ENCODE measurements around the gene TMEM54. TPM values are rescaled to one million over a fixed set of nuclear protein-coding genes. Genes with fewer than 3 reads are reported as not detected.

The TMEM54 gene
- total RNA-seq, 1 donor from 2014 or later: 0.66 TPM

DNA sequence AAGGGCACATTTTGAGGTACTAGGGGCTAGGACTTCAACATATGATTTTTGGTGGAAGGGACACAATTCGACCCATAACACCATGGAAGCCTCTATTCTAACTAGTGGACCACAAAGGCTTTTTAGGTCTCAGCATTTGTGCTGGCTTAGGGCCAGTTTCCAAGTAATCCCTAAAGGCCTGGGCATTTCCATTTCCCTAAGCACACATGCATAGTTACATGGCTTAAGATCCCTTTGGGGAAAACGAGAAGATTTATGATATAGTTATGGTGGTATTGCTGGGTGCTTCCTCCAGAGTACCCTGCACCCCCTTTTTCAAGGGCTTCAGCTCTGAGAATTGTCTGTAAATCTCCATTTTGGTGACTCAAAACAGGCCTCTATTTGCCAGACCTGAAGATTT is 28.2 kb upstream of the TMEM54 start:
- Mint-ChIP-seq H3K4me1 (ENCODE audit: low read depth) (peaks cover 16% of the 10 kb centered on the region), H3K4me3 (ENCODE audit: low read depth) (no peak overlapping the region), H3K9me3 (no peaks in the 10 kb centered on the region), H3K36me3 (ENCODE audit: low read depth) (peaks cover 13% of the 10 kb centered on the region), H3K27ac (no peak overlapping the region), H3K27me3 (ENCODE audit: low read depth) (peaks cover 28% of the 10 kb centered on the region)
- intact Hi-C loops (cut with micrococcal nuclease): no loop called here
- DNase-seq (ENCODE audit: low spot score): no peak

DNA sequence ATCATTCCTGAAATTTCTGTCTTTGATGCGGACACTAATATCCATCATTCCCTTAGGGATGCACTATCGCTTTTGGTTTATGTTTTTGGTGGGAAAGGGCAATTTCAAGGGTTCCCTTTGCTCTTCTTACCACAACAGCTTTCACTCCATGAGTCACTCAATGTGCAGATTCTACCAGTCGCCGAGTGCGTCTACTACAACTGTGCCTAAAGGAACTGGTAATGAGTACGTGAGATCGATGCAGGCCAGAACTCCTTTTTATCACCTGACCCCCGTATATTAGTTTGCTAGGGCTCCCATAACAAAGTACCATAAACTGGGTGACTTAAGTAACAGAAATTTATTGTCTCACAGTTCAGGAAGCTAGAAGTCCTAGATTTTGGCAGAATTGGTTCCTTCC is 27.5 kb upstream of the TMEM54 start:
- Mint-ChIP-seq H3K4me1 (ENCODE audit: low read depth) (peaks cover 12% of the 10 kb centered on the region), H3K27me3 (ENCODE audit: low read depth) (peaks cover 34% of the 10 kb centered on the region), H3K9me3 (no peaks in the 10 kb centered on the region), H3K36me3 (ENCODE audit: low read depth) (peaks cover 9% of the 10 kb centered on the region), H3K4me3 (ENCODE audit: low read depth) (no peak overlapping the region), H3K27ac (no peak overlapping the region)
- DNase-seq (ENCODE audit: low spot score): no peak
- intact Hi-C loops (cut with micrococcal nuclease): no loop called here

DNA sequence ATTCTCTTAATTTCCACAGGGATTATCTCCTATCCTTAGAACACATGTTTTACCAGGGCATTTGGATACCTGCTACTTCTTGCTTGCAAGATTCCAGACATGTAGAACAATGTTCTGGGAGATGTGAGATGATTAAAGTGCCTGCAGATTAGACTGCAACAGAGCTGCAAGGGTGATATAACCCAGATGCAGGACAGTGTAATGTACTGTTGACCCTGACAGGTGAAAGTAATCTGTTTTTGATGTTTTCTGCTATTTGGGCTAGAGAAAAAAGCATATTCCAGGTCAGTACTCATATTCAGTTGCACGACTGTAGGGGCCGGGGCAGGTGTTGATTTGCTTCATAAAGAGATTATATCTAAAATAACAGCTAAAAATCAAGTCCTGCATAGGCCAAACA is 27.1 kb upstream of the TMEM54 start:
- Mint-ChIP-seq H3K27ac (no peak overlapping the region), H3K36me3 (ENCODE audit: low read depth) (peaks cover 6% of the 10 kb centered on the region), H3K4me1 (ENCODE audit: low read depth) (peaks cover 10% of the 10 kb centered on the region), H3K9me3 (no peaks in the 10 kb centered on the region), H3K27me3 (ENCODE audit: low read depth) (peaks cover 38% of the 10 kb centered on the region), H3K4me3 (ENCODE audit: low read depth) (no peak overlapping the region)
- DNase-seq (ENCODE audit: low spot score): no peak
- intact Hi-C loops (cut with micrococcal nuclease): no loop called here

GRCh38 chr1:32927441-32927840 is 26.3 kb upstream of the TMEM54 start:
- Mint-ChIP-seq H3K4me1 (ENCODE audit: low read depth) (peaks cover 10% of the 10 kb centered on the region), H3K36me3 (ENCODE audit: low read depth) (peaks cover under 1% of the 10 kb centered on the region), H3K27ac (no peak overlapping the region), H3K27me3 (ENCODE audit: low read depth) (peaks cover 45% of the 10 kb centered on the region), H3K9me3 (no peaks in the 10 kb centered on the region), H3K4me3 (ENCODE audit: low read depth) (no peak overlapping the region)
- DNase-seq (ENCODE audit: low spot score): no peak
- intact Hi-C loops (cut with micrococcal nuclease): no loop called here

GRCh38 chr1:32926562-32926961 is 25.4 kb upstream of the TMEM54 start:
- H3K27me3 Mint-ChIP-seq (ENCODE audit: low read depth): peaks cover 45% of the 10 kb centered on the region
- no peak overlapping the region for H3K27ac Mint-ChIP-seq

DNA sequence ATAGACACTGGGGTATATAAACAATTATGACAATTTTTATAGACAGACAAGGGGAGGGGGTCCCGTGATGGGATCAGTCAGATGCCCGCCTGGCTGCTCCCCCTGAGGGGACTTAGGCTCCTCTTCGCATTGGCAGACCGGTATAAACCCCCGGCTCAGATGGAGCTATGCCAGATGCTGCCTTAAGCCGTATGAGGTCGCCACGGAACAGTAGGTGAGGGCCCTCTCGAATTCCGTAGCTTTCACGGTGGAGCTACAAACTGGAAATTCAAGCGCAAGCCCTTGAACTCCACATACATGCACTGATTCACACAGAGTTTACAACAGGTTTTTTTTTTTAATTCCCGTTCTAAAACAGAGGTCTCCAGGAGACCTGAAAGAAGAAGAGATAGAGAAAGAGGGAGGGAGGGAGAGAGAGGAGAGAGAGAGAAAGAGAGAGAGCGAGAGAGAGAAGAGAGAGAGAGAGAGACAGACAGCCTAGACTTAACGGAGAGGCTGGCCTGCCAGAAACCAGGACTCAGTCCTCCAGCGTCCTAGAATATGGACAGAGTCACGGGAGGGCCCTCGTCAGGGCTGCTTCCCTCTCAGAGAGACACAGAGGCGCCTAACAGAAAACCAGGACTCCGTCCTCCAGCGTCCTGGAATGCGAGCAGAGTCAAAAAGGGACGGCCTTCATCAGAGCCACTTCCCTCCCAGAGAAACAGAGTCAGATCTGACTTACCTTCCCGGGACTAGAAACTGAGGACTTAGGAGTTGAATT is 24.4 kb upstream of the TMEM54 start:
- H3K9me3 Mint-ChIP-seq: no peaks in the 10 kb centered on the region
- intact Hi-C loops (cut with micrococcal nuclease): no loop called here
- peaks cover 10% of the 10 kb centered on the region for H3K4me1 Mint-ChIP-seq (ENCODE audit: low read depth)
- peak overlapping the region; percentile 7 for H3K4me3 Mint-ChIP-seq (ENCODE audit: low read depth)
- no peaks in the 10 kb centered on the region for H3K36me3 Mint-ChIP-seq (ENCODE audit: low read depth)
- no peak for DNase-seq (ENCODE audit: low spot score)
- no peak overlapping the region for H3K27ac Mint-ChIP-seq
- H3K27me3 Mint-ChIP-seq (ENCODE audit: low read depth): peaks cover 45% of the 10 kb centered on the region

More at GRCh38 chr1:32926562-32926961, 25.4 kb upstream of the TMEM54 start:
- intact Hi-C loops (cut with micrococcal nuclease): no loop called here
- no peak overlapping the region for H3K4me3 Mint-ChIP-seq (ENCODE audit: low read depth)
- H3K36me3 Mint-ChIP-seq (ENCODE audit: low read depth): no peaks in the 10 kb centered on the region
- peaks cover 10% of the 10 kb centered on the region for H3K4me1 Mint-ChIP-seq (ENCODE audit: low read depth)
- no peak for DNase-seq (ENCODE audit: low spot score)
- no peaks in the 10 kb centered on the region for H3K9me3 Mint-ChIP-seq

GRCh38 chr1:32924881-32925344 is 23.7 kb upstream of the TMEM54 start:
- H3K4me3 Mint-ChIP-seq (ENCODE audit: low read depth): no peak overlapping the region
- H3K4me1 Mint-ChIP-seq (ENCODE audit: low read depth): peaks cover 14% of the 10 kb centered on the region
- H3K27ac Mint-ChIP-seq: no peak overlapping the region
- DNase-seq (ENCODE audit: low spot score): no peak
- no peaks in the 10 kb centered on the region for H3K9me3 Mint-ChIP-seq
- H3K36me3 Mint-ChIP-seq (ENCODE audit: low read depth): no peaks in the 10 kb centered on the region
- intact Hi-C loops (cut with micrococcal nuclease): no loop called here
- H3K27me3 Mint-ChIP-seq (ENCODE audit: low read depth): peaks cover 45% of the 10 kb centered on the region

DNA sequence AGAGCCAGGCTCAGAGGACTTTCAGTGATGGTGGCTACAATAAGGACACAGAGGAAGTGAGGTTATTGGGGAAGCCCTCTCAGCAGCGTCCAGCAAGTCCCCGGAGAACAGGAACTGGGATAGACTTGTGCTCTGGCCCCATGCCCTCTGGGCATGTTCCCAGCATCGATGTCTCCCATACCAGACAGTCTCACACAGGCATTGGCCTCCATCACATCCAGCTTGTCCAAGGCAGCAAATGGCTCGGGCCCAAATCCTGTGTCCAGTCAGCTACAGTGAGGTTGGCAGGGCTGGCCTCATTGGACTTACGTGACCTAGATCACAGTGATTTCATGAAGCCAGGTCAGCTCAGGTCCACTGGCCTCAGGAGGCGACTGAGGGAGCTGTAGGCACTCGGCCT is 19.6 kb upstream of the TMEM54 start:
- H3K9me3 Mint-ChIP-seq: no peaks in the 10 kb centered on the region
- peaks cover 24% of the 10 kb centered on the region for H3K4me1 Mint-ChIP-seq (ENCODE audit: low read depth)
- intact Hi-C loops (cut with micrococcal nuclease): no loop called here
- no peak for DNase-seq (ENCODE audit: low spot score)
- H3K36me3 Mint-ChIP-seq (ENCODE audit: low read depth): no peaks in the 10 kb centered on the region
- H3K27me3 Mint-ChIP-seq (ENCODE audit: low read depth): peaks cover 41% of the 10 kb centered on the region
- no peak overlapping the region for H3K27ac Mint-ChIP-seq
- H3K4me3 Mint-ChIP-seq (ENCODE audit: low read depth): no peak overlapping the region

DNA sequence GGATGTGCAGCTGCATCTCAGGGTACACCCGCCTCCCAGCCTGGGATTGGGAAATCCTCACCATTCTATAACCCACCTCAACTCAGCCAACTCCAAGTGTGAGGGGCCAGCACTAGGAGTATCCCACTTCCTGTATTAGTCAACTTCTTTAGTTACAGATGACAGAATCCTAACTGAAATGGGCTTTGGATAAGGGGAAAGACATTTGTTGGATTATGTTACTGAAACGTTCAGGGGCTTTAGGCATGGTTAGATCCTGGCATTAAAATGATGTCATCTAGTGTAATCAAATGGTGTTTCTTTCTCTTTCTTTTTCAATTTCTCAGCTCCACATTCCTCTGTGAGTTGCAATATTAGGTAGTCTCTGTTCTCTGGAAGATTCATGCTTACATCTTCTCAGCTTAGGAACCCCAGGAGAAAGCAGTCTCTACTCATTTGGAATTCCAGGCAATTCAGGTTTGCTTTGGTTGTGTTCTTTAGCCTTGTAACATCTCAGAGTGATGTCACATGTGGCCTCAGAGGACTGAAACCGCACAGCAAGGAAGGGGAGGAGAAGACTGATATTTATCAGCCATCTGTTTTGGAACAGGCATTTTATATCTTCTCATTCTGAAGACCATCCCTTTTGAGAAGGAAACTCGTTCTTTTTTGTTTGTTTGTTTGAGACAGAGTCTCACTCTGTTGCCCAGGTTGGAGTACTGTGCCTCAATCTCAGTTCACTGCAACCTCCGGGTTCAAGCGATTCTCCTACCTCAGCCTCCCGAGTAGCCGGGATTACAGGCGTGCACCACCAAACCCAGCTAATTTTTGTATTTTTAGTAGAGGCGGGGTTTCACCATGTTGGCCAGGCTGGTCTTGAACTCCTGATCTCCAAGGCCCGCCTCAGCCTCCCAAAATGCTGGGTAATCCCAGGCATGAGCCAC is 18.9 kb upstream of the TMEM54 start:
- Mint-ChIP-seq H3K27ac (no peak overlapping the region), H3K27me3 (ENCODE audit: low read depth) (peaks cover 34% of the 10 kb centered on the region), H3K4me3 (ENCODE audit: low read depth) (no peak overlapping the region), H3K36me3 (ENCODE audit: low read depth) (no peaks in the 10 kb centered on the region), H3K4me1 (ENCODE audit: low read depth) (peaks cover 17% of the 10 kb centered on the region), H3K9me3 (no peaks in the 10 kb centered on the region)
- DNase-seq (ENCODE audit: low spot score): no peak
- intact Hi-C loops (cut with micrococcal nuclease): no loop called here

- no peak for DNase-seq (ENCODE audit: low spot score)
- Mint-ChIP-seq H3K4me1 (ENCODE audit: low read depth) (peaks cover 14% of the 10 kb centered on the region), H3K27me3 (ENCODE audit: low read depth) (peaks cover 22% of the 10 kb centered on the region), H3K27ac (no peak overlapping the region), H3K36me3 (ENCODE audit: low read depth) (no peaks in the 10 kb centered on the region), H3K4me3 (ENCODE audit: low read depth) (no peak overlapping the region), H3K9me3 (no peaks in the 10 kb centered on the region)
- intact Hi-C loops (cut with micrococcal nuclease): no loop called here
These were observed 17.0 kb upstream of the TMEM54 start for GRCh38 chr1:32918179-32918578.

DNA sequence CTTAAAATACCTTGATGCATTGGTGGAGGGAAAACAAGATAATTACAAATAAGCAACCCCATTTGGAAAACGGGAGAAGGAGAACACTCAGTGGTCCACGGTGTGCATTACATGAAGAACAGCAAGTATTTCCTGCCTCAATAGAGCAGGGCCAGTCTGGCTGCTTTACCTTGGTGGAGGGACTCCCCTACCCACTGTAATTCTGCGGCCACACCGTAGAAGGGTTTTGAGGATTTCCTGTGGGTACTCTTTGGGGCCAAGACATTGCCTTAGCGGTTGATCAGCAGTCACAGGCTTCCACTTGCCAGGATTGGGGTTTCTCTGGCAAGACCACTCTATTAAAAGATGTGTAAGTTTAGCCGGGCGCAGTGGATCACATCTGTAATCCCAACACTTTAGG is 16.3 kb upstream of the TMEM54 start:
- no peak overlapping the region for H3K27ac Mint-ChIP-seq
- peaks cover 17% of the 10 kb centered on the region for H3K27me3 Mint-ChIP-seq (ENCODE audit: low read depth)
- H3K36me3 Mint-ChIP-seq (ENCODE audit: low read depth): no peaks in the 10 kb centered on the region
- H3K4me3 Mint-ChIP-seq (ENCODE audit: low read depth): no peak overlapping the region
- DNase-seq (ENCODE audit: low spot score): peak; percentile 18
- intact Hi-C loops (cut with micrococcal nuclease): no loop called here
- no peaks in the 10 kb centered on the region for H3K9me3 Mint-ChIP-seq
- H3K4me1 Mint-ChIP-seq (ENCODE audit: low read depth): peaks cover 14% of the 10 kb centered on the region

DNA sequence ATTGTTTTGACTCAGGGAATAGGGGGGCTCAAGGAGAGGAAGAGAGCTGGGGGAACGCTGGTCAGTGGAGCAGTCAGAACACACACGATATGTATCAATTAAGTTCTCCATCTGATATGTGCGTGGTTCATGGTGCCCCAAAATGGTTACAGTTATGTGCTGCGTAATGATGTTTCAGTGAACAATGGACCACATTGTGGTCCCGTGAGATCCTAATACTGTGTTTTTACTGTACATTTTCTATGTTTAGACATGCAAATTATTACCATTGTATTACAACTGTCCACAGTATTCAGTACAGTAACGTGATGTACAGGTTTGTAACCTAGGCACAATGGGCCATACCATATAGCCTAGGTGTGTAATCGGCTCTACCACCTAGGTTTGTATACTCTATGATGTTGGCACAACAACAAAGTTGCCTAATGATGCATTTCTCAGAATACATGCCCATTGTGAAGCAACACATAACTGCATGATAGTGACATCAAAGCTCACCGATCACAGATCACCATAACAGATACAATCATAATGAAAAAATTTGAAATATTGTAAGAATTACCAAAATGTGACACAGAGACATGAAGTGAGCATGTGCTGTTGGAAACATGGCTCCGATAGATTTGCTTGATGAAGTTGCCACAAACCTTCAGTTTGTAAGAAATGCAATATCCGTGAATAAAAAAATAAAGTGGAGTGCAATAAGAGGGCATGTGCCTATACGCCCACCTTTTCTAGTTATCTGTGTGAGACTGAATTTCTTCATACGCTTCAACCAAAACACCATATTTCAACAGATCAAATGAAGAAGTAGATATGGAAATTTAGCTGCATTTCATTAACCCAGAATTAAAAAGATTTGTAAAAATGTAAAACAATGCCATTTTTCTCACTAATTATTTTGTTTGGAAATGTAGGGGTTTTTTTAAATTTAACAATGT is 14.8 kb upstream of the TMEM54 start:
- no peaks in the 10 kb centered on the region for H3K9me3 Mint-ChIP-seq
- intact Hi-C loops (cut with micrococcal nuclease): no loop called here
- no peak overlapping the region for H3K27ac Mint-ChIP-seq
- H3K4me1 Mint-ChIP-seq (ENCODE audit: low read depth): peaks cover 14% of the 10 kb centered on the region
- H3K36me3 Mint-ChIP-seq (ENCODE audit: low read depth): no peaks in the 10 kb centered on the region
- H3K27me3 Mint-ChIP-seq (ENCODE audit: low read depth): peaks cover 16% of the 10 kb centered on the region
- DNase-seq (ENCODE audit: low spot score): no peak
- H3K4me3 Mint-ChIP-seq (ENCODE audit: low read depth): no peak overlapping the region
